Epithelial cell of umbilical artery (primary cell): ENCODE data around the gene RPUSD2. TPM values are rescaled to one million over a fixed set of nuclear protein-coding genes. Genes with fewer than 3 reads are reported as not detected.

ENCODE experiments used
- total RNA-seq: library from RNA; depleted of rRNA; stranded (reverse); fragments of >200 nt; gene quantifications from 2 replicates; pipeline ENCODE4 v1.2.3, GENCODE V29; 2014

RPUSD2 gene
- 17.5 and 19.0 TPM in 2 replicates for total RNA-seq

DNA sequence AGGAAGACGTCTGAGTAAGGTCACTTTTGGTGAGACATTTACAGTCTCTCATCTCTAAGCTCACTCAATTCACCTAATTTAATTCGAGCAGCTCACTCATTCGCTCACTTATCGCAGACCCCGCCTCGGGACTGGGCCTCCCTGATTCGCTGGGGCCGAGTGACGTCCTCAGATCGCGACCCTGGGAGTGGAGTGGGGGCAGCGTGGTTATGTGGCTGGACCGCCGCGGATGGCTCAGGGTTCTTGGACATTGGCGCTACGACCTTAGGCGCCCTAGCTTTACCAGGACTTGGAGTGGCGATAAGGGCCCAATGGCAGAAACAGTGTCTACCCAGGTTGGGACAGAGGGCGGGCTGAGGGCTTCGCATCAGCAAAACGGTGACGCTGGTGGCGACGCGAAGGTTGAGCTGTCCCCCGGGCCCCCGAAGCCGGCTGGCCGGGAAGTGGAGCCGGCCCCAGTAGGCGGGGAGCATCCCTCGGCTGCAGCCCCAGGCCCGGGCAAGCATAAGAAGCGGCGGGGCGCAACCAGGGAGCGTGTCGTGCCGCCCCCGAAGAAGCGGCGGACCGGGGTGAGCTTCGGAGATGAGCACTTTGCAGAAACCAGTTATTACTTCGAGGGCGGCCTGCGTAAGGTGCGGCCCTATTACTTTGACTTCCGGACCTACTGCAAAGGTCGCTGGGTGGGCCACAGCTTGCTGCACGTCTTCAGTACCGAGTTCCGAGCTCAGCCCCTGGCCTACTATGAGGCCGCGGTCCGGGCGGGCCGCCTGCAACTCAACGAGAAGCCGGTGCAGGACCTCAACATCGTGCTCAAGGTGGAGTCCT is at the start of gene RPUSD2:
Gene RPUSD2, plus strand, starts transcription at position 171 of the 825 bp plus-strand sequence. Its CDS starts 39 bp downstream, at position 210.

DNA sequence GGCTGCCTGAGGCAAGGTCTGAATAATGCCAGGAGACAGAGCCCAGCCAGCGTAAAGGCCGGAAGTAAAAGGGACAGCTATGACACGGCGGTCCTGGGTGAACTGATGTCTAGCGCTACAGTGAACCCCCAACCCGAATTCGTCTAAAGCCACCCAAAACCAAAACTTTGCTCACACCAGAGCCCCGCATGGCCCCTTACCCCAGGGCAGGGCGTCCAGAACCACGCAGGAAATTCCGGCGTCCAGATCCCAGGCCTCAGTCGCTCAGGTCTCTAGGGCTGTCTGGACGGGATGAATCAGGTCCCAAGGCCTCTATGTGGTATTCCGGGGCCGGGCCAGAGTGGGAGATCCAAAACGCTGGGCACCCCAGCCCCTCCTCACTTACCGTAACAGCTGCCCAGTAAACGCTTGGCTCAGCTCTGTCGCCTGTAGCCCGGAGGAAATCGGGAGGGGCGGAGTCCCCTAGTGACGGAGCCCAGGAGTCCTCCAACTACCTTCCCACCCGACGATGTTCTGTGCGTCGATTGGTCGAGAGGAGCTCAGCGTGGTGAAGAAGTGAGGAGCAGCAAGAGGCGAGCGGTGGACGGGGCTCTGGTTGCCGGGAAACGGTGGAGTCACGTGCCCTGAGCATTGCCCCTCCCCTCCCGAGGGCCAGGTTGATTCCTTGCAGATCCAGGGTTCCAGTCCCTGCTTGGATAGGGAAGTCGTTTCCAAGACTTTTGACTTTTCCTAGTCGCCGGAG is 4.3 kb upstream of the RPUSD2 start, which contains the start of gene CCDC32:
Gene CCDC32, minus strand, starts transcription at position 452 of the 742 bp plus-strand sequence. CDS start 2,027 bp downstream, outside the sequence.

GRCh38 chr15:40593588-40594428 is 24.7 kb downstream of the RPUSD2 start, which contains the start of gene KNL1:
TSS of gene KNL1 (plus strand) at chr15:40594249. CDS start at chr15:40602932, 8,683 bp downstream.

Other genes starting within 250 kb of the RPUSD2 start
- gene INAFM2, start 245.6 kb upstream of the RPUSD2 start, total RNA-seq: 16.2 and 36.2 TPM in 2 replicates
- 19.5 and 28.4 TPM in 2 replicates for gene CCDC9B, start 228.4 kb upstream of the RPUSD2 start, total RNA-seq
- gene PHGR1, start 218.3 kb upstream of the RPUSD2 start, total RNA-seq: not detected in 2 replicates
- gene DISP2, start 211.1 kb upstream of the RPUSD2 start, total RNA-seq: under 0.01 and 0.15 TPM in 2 replicates
- gene KNSTRN, start 186.6 kb upstream of the RPUSD2 start, total RNA-seq: 55.2 and 80.5 TPM in 2 replicates
- 43.2 and 70.2 TPM in 2 replicates for gene IVD, start 163.5 kb upstream of the RPUSD2 start, total RNA-seq
- gene BAHD1, start 128.3 kb upstream of the RPUSD2 start, total RNA-seq: 5.6 and 5.8 TPM in 2 replicates
- gene CHST14, start 98.3 kb upstream of the RPUSD2 start, total RNA-seq: 10.7 and 12.2 TPM in 2 replicates
- gene CCDC32, start 4.3 kb upstream of the RPUSD2 start, total RNA-seq: 25.7 and 36.2 TPM in 2 replicates
- gene KNL1, start 24.9 kb downstream of the RPUSD2 start, total RNA-seq: 18.5 and 24.8 TPM in 2 replicates
- gene RAD51, start 125.9 kb downstream of the RPUSD2 start, total RNA-seq: 5.8 and 9.6 TPM in 2 replicates
- 20.8 and 43.0 TPM in 2 replicates for gene RMDN3, start 186.0 kb downstream of the RPUSD2 start, total RNA-seq
- 6.8 and 11.2 TPM in 2 replicates for gene GCHFR, start 194.8 kb downstream of the RPUSD2 start, total RNA-seq
- under 0.01 and 0.46 TPM in 2 replicates for gene C15orf62, start 200.7 kb downstream of the RPUSD2 start, total RNA-seq
- gene ZFYVE19, start 237.8 kb downstream of the RPUSD2 start, total RNA-seq: 21.4 and 36.9 TPM in 2 replicates
- gene DNAJC17, start 238.2 kb downstream of the RPUSD2 start, total RNA-seq: 19.8 and 56.7 TPM in 2 replicates